AG10803 (cell line): ENCODE results near the gene CCDC170.
"Not testable (repeated sequence)": the region's sequence is repeated elsewhere in the genome, so short reads cannot be mapped to it uniquely, and the experiment has no call there.

Source experiments
- DNase-seq: peaks from one replicate; pipeline ENCODE4 v3.0.0; 2010; ENCODE audit warnings: low read depth
- H3K4me3 ChIP-seq: 2 replicates; pipeline ENCODE4 v1.5.1; 2011; ENCODE audit warnings: mild to moderate bottlenecking, low read length, control low read depth
- TF ChIP-seq, protein P1 (sequence below): conservative IDR thresholded peaks from 2 replicates; pipeline ENCODE4 v1.5.1; 2011; ENCODE audit warnings: mild to moderate bottlenecking, low read length, control low read depth, inconsistent platforms

Gene CCDC170

DNA sequence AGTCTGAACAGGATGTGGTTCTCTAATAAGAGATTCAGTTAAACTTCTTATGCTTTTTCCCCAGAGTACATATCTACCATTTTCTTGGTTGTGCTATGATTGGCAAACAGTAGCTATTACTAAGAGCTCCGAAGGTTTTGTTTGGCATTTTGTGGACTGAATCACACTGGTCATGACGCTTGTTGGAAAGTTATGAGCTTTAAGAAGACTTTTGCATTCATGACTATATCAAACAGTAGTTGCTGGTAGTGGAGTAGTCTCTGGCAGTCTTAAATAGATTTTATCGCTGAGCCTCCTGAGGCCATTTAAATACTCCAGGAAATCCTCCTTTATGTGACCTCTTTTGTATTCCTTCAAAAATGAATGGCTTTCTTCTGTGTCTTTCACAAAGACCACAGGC lies 40.8 kb downstream of the CCDC170 start:
- TF ChIP-seq, protein P1, sequence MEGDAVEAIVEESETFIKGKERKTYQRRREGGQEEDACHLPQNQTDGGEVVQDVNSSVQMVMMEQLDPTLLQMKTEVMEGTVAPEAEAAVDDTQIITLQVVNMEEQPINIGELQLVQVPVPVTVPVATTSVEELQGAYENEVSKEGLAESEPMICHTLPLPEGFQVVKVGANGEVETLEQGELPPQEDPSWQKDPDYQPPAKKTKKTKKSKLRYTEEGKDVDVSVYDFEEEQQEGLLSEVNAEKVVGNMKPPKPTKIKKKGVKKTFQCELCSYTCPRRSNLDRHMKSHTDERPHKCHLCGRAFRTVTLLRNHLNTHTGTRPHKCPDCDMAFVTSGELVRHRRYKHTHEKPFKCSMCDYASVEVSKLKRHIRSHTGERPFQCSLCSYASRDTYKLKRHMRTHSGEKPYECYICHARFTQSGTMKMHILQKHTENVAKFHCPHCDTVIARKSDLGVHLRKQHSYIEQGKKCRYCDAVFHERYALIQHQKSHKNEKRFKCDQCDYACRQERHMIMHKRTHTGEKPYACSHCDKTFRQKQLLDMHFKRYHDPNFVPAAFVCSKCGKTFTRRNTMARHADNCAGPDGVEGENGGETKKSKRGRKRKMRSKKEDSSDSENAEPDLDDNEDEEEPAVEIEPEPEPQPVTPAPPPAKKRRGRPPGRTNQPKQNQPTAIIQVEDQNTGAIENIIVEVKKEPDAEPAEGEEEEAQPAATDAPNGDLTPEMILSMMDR, result no peak
- peak; percentile 22 for DNase-seq
- H3K4me3 ChIP-seq, result no peak overlapping the region

DNA sequence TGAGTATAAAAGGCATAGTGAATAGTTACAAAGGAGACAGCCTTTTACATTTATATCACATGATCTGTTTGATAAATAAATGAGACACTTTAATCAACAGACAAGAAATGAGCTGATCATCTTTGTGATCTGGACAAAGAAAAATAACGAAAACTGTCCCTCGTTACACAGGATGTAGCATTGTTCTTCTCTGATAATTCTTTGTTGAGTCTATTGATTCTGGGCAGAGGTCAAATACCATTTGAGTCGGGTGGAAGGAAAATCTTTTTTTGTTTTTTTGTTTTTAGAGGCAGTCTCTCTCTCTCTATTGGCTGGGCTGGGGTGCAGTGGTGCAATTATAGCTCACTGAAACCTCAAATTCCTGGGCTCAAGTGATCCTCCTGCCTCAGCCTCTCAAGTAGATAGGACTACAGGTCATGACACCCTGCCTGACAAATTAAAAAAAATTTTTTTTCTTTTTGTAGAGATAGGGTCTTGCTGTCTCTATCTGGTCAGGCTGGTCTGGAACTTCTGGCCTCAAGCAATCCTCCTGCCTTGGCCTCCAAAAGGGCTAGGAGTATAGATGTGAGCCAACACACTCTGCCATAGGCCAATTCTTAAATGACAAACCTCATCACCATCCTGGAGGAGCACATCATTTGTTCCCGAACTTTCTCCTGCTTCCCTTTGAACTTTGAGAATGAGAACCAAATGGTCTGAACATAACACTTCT lies 41.8 kb downstream of the CCDC170 start:
- no peak overlapping the region for H3K4me3 ChIP-seq
- TF ChIP-seq, protein P1, result no peak
- DNase-seq, result no peak

DNA sequence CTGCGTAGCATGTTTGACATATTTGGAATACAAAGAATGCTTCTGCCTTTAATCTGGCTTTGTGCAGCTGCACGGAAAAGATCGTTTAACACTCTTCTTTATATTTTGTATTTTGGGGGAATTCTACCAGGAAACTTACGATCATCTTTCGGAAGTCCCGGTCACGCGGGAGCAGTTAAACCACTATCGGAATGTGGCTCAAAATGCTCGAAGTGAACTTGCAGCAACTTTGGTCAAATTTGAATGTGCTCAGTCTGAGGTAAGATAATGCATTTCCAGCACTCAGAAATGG lies 42.3 kb downstream of the CCDC170 start:
- peak; percentile 29 for DNase-seq
- TF ChIP-seq, protein P1, result no peak
- H3K4me3 ChIP-seq, result no peak overlapping the region

DNA sequence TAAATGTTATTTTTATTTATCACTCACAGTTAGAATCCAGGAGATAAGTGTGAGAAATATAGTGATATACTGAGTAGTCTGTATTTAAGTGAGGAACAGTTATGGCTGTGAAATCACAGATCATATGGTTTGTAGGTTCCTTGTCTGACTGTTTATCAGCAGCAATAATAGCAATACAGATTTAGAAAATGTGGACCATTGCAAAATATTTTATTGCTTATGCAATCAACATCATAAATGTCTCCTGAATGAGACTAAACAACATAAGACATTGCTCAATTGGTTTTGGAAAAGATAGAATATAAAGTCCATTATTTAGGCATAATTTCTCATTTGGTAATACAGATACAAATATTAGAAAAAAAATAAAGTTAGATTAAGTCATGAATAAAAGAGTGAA lies 43.7 kb downstream of the CCDC170 start:
- DNase-seq, result no peak
- TF ChIP-seq, protein P1, result no peak
- no peak overlapping the region for H3K4me3 ChIP-seq

DNA sequence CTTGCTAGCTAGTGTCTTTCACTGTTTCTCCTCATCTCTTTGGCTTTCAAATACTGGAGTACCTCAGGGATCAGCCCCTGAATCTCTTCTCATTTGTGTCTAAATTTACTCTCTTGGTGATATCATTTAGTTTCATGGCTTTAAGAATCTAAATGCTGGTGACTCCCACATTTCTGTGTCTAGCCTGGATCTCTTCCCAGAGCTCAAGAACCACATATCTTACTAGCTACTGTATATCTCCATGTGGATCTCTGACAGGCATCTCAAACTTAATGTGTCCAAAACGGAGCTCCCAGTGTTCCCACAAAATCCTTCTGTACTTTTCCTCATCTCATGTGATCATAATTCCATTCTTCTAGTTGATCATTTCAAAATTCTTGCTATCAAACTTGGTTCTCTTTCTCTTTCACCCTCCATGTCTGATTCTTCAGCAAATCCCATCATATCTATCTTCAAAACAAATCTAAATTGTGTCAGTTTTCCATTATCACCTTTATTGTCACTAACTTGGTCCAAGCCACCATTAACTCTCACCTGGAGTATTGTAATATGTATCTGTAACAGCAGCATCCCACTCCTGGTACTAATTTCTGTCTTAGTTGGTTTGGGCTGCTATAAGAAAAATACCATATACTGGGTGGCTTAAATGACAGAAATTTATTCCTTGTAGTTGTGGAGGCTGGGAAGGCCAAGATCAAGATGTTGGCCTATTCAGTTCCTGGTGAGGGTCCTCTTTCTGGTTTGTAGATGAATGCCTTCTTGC lies 45.9 kb downstream of the CCDC170 start:
- H3K4me3 ChIP-seq, result no peak overlapping the region
- no peak for DNase-seq
- TF ChIP-seq, protein P1, result no peak

DNA sequence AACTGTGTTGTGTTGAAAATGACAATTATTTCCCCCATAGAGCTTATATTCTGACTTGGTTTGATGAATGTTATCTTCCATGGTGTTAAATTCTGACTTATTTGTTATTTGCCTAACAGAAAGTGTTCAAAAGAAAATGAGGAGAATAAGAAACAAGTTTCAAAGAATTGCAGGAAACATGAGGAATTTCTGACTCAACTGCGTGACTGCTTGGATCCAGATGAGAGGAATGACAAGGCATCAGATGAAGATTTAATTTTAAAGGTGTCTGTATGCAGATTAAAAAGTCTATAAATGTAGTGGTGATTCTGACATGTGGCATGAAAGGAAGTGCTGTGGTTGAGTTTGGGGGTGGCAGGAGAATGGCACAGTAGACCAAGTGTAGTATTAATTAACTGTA lies 50.6 kb downstream of the CCDC170 start:
- TF ChIP-seq, protein P1, result no peak
- no peak overlapping the region for H3K4me3 ChIP-seq
- DNase-seq, result no peak

DNA sequence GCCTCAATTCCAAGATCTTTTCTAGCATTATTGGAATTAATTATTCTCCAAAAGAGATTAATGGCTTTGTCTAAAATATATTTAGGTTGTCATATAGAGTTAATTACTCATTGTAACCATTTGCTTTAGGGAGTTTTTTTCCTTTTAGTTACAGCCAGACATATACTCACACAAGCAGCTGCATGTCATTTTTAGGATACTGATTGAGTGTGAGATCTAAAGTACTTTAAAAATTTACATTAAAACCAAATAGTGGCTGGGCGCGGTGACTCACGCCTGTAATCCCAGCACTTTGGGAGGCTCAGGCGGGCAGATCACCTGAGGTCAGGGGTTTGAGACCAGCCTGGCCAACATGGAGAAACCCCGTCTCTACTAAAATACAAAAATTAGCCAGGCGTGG lies 51.1 kb downstream of the CCDC170 start:
- DNase-seq, H3K4me3 ChIP-seq: not testable (repeated sequence)
